ENCODE data around the gene ADPRM.
"Not testable (repeated sequence)": the region's sequence is repeated elsewhere in the genome, so short reads cannot be mapped to it uniquely, and the experiment has no call there.

Gene ADPRM

GRCh38 chr17:10699856-10700255 lies 2.5 kb downstream of the ADPRM start:
- DNase-seq (ENCODE audit: low read depth), result no peak

GRCh38 chr17:10702574-10702973 lies 5.2 kb downstream of the ADPRM start:
- DNase-seq (ENCODE audit: low read depth), result no peak

- no peak for DNase-seq (ENCODE audit: low read depth)
Observed at GRCh38 chr17:10705727-10706126, 8.3 kb downstream of the ADPRM start.

- no peak for DNase-seq (ENCODE audit: low read depth)
Observed at GRCh38 chr17:10713318-10713717, 15.9 kb downstream of the ADPRM start.

GRCh38 chr17:10716218-10716617 lies 18.8 kb downstream of the ADPRM start:
- no peak for DNase-seq (ENCODE audit: low read depth)

GRCh38 chr17:10718547-10718946 lies 21.2 kb downstream of the ADPRM start:
- DNase-seq (ENCODE audit: low read depth), result no peak

- DNase-seq (ENCODE audit: low read depth), result no peak
Observed at GRCh38 chr17:10724546-10725195, 27.3 kb downstream of the ADPRM start.

- no peak for DNase-seq (ENCODE audit: low read depth)
Observed at GRCh38 chr17:10725262-10725661, 27.9 kb downstream of the ADPRM start.

GRCh38 chr17:10726196-10726595 lies 28.8 kb downstream of the ADPRM start:
- no peak for DNase-seq (ENCODE audit: low read depth)

- no peak for DNase-seq (ENCODE audit: low read depth)
Observed at GRCh38 chr17:10727192-10727591, 29.8 kb downstream of the ADPRM start.

- DNase-seq (ENCODE audit: low read depth), result no peak
Observed at GRCh38 chr17:10728331-10728892, 31.0 kb downstream of the ADPRM start.

GRCh38 chr17:10729334-10730193 lies 32.2 kb downstream of the ADPRM start, which contains the start of gene TMEM220:
TSS of gene TMEM220 (minus strand) at chr17:10730023. CDS start at chr17:10729851, 172 bp downstream.
- peak; percentile 61 for DNase-seq (ENCODE audit: low read depth)

GRCh38 chr17:10730247-10730646 lies 32.9 kb downstream of the ADPRM start:
- not testable (repeated sequence) for DNase-seq (ENCODE audit: low read depth)

- DNase-seq (ENCODE audit: low read depth), result no peak
Observed at GRCh38 chr17:10731408-10731879, 34.0 kb downstream of the ADPRM start.

- DNase-seq (ENCODE audit: low read depth), result not testable (repeated sequence)
Observed at GRCh38 chr17:10732121-10732520, 34.7 kb downstream of the ADPRM start.

GRCh38 chr17:10733666-10734065 lies 36.3 kb downstream of the ADPRM start:
- DNase-seq (ENCODE audit: low read depth), result no peak

- no peak for DNase-seq (ENCODE audit: low read depth)
Observed at GRCh38 chr17:10735251-10735650, 37.9 kb downstream of the ADPRM start.

- no peak for DNase-seq (ENCODE audit: low read depth)
Observed at GRCh38 chr17:10735821-10736220, 38.4 kb downstream of the ADPRM start.

GRCh38 chr17:10737168-10737622 lies 39.8 kb downstream of the ADPRM start:
- DNase-seq (ENCODE audit: low read depth), result no peak

GRCh38 chr17:10737736-10738135 lies 40.3 kb downstream of the ADPRM start:
- no peak for DNase-seq (ENCODE audit: low read depth)

- DNase-seq (ENCODE audit: low read depth), result no peak
Observed at GRCh38 chr17:10738521-10739258, 41.3 kb downstream of the ADPRM start.

GRCh38 chr17:10739386-10739785 lies 42.0 kb downstream of the ADPRM start:
- no peak for DNase-seq (ENCODE audit: low read depth)
